Measurements from ENCODE around the gene FYB2. TPM values are rescaled to one million over a fixed set of nuclear protein-coding genes. Genes with fewer than 3 reads are reported as not detected.

FYB2 gene
- total RNA-seq, 1 donor from 2014 or later: not detected

GRCh38 chr1:56797065-56797685, 22.0 kb downstream of the FYB2 start:
- no peak for TF ChIP-seq CTCF (IDR thresholded peaks at IDR 0.05; ENCODE audit: insufficient read depth, low read length, severe bottlenecking)
- FAIRE-seq: no peak
- no peak overlapping the region for H3K4me3 ChIP-seq (ENCODE audit: low read depth, low read length)
- no peaks in the 10 kb centered on the region for H3K36me3 ChIP-seq (ENCODE audit: control insufficient read depth, insufficient read depth, low read length)
- no peak for DNase-seq (ENCODE audit: low read depth)
- peaks cover 1% of the 10 kb centered on the region for H3K27me3 ChIP-seq (ENCODE audit: control insufficient read depth, insufficient read depth, low read length)

GRCh38 chr1:56795870-56796269, 23.3 kb downstream of the FYB2 start:
- FAIRE-seq (no peak), DNase-seq (ENCODE audit: low read depth) (no peak)
- Histone ChIP-seq H3K4me3 (ENCODE audit: low read depth, low read length) (no peak overlapping the region), H3K36me3 (ENCODE audit: control insufficient read depth, insufficient read depth, low read length) (no peaks in the 10 kb centered on the region), H3K27me3 (ENCODE audit: control insufficient read depth, insufficient read depth, low read length) (peaks cover 1% of the 10 kb centered on the region)
- TF ChIP-seq CTCF (IDR thresholded peaks at IDR 0.05; ENCODE audit: insufficient read depth, low read length, severe bottlenecking): no peak

GRCh38 chr1:56790036-56790435, 29.2 kb downstream of the FYB2 start:
- Histone ChIP-seq H3K36me3 (ENCODE audit: control insufficient read depth, insufficient read depth, low read length) (no peaks in the 10 kb centered on the region), H3K27me3 (ENCODE audit: control insufficient read depth, insufficient read depth, low read length) (no peaks in the 10 kb centered on the region), H3K4me3 (ENCODE audit: low read depth, low read length) (no peak overlapping the region)
- no peak for TF ChIP-seq CTCF (IDR thresholded peaks at IDR 0.05; ENCODE audit: insufficient read depth, low read length, severe bottlenecking)
- FAIRE-seq (no peak), DNase-seq (ENCODE audit: low read depth) (no peak)

GRCh38 chr1:56788588-56788987, 30.6 kb downstream of the FYB2 start:
- Histone ChIP-seq H3K4me3 (ENCODE audit: low read depth, low read length) (no peak overlapping the region), H3K27me3 (ENCODE audit: control insufficient read depth, insufficient read depth, low read length) (no peaks in the 10 kb centered on the region), H3K36me3 (ENCODE audit: control insufficient read depth, insufficient read depth, low read length) (no peaks in the 10 kb centered on the region)
- DNase-seq (ENCODE audit: low read depth) (peak; percentile 8), FAIRE-seq (no peak)
- no peak for TF ChIP-seq CTCF (IDR thresholded peaks at IDR 0.05; ENCODE audit: insufficient read depth, low read length, severe bottlenecking)

- H3K4me3 ChIP-seq (ENCODE audit: low read depth, low read length): no peak overlapping the region
- H3K36me3 ChIP-seq (ENCODE audit: control insufficient read depth, insufficient read depth, low read length): no peaks in the 10 kb centered on the region
- DNase-seq (ENCODE audit: low read depth) (no peak), FAIRE-seq (no peak)
- H3K27me3 ChIP-seq (ENCODE audit: control insufficient read depth, insufficient read depth, low read length): no peaks in the 10 kb centered on the region
- no peak for TF ChIP-seq CTCF (IDR thresholded peaks at IDR 0.05; ENCODE audit: insufficient read depth, low read length, severe bottlenecking)
Measured at GRCh38 chr1:56788102-56788501, 31.1 kb downstream of the FYB2 start.

- no peak overlapping the region for H3K4me3 ChIP-seq (ENCODE audit: low read depth, low read length)
- DNase-seq (ENCODE audit: low read depth): no peak
- no peaks in the 10 kb centered on the region for H3K27me3 ChIP-seq (ENCODE audit: control insufficient read depth, insufficient read depth, low read length)
- H3K36me3 ChIP-seq (ENCODE audit: control insufficient read depth, insufficient read depth, low read length): no peaks in the 10 kb centered on the region
- FAIRE-seq: no peak
- no peak for TF ChIP-seq CTCF (IDR thresholded peaks at IDR 0.05; ENCODE audit: insufficient read depth, low read length, severe bottlenecking)
Measured at GRCh38 chr1:56787330-56787729, 31.9 kb downstream of the FYB2 start.

Data from bronchial epithelial cell (primary cell).